Esophagus mucosa (tissue), 1 donor: Measurements from ENCODE around the gene NKX1-1. TPM values are rescaled to one million over a fixed set of nuclear protein-coding genes. Genes with fewer than 3 reads are reported as not detected.

Experiments used
- ATAC-seq: fragments of 200-7000 bp; cut with Tn5 transposase; one replicate; pipeline ENCODE4 v1.9.1; 2020
- total RNA-seq: library from RNA; stranded (reverse); gene quantifications from one replicate; pipeline ENCODE4 v1.2.4, GENCODE V29; 2023
- donor health status: DM: yes; HTN: yes; CAD: no.

Gene NKX1-1
- total RNA-seq, 1 donor from 2014 or later = not detected

DNA sequence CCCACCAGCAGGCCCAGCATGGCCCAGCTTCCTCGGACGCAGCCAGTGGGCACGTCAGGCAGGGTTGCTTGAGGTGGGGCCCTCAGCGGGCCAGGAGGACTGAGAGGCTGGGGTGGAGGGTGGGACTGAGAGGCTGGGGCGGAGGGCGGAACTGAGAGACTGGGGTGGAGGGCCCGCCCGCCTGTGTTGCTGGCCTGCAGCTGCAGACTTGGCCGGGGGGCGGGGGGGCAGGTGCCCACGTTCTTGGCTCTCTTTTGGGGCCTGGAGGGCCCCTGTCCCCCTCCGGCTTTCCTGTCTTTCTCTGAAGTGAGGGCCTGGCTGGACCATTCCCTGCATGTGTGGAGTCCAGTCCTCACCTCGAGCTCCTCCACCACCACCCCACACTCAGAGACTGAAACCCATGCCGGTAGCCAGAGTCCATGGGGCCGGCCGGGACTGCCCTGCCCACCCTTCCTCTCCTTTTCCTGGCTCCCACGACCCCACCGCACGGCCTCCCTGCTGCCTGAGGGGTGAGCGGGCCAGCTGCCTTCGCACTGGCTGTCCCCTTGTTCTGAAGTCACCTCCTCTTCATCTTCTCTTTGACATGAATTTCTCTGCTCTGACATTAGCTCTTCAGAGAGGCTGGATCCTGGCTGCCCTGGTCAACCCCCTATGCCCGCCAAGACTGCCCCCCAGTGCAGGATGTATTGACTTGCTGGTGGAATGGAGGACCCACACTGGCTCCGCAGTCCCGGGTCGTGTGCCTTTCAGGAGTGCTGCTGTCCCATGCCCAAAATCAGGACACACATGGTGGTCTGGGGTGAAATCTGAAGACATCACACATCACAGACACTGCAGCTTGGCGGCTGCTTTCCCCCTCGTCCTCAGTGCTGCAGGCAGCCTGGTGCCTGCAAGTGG is 10.1 kb upstream of the NKX1-1 start:
- no peak for ATAC-seq

- ATAC-seq = no peak
Measured at GRCh38 chr4:1415681-1415981, 9.4 kb upstream of the NKX1-1 start.

- no peak for ATAC-seq
Measured at GRCh38 chr4:1414831-1415680, 8.8 kb upstream of the NKX1-1 start.

GRCh38 chr4:1413687-1414479 is 7.6 kb upstream of the NKX1-1 start:
- ATAC-seq = no peak

DNA sequence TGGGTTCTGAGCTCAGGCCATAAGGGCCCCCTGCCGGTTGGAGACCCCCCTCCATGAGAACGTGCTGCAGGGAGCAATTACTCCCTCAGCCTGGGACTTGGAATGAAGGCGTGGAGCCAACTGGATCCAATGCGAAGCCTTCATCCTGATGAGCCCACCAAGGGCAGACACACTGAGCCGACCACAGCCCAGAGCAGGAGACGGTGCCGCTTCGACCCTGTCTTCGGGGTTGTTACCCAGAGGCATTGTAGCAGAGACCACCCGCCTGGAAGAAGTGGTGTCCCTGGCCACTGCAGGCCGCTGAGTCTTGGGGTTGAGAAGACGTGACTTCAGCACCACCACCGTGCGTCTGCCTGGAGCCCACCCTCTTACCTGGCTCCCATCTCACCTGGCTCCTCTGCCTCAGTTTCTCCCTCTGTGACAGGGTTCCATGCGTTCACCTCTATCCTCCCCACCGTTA is 7.0 kb upstream of the NKX1-1 start:
- no peak for ATAC-seq

DNA sequence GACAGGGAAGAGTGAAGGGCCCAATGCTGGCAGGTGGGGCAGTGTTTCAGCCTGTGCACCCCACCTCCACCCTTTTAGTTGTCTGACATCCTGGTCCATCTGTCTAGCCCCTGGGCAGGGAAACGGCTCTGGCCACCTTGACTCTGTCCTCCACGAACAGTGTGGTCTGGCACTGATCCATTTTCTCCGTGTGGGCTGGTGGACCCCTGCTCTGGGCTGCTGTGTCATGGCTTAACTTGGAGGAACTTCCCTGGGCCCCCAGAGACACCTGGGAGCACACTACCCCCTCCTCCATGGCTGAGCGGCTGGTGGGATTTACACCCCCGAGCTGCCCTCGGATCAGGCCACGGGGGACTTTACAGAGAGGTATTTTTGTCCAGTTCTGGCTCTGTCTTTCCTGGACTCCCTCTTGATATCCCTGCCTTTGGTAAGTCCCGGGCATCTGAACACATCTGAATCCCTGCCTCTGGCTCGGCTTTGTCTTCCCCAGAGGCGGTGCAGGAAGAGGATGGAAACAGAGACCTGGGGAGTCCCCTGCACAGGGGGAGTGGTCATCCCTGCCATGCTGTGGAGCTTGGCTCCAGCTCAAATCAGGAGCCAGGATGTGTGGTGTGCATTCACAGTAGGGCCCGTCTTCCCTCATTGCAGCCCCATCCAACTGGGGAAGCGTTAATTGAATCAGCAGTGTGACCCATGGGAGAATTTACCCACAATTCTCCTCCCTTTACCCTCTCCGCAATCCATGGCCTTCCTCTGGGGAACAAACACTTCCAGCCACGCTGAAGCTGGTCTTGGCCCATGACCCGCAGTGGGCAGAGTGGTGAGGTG is 6.3 kb upstream of the NKX1-1 start:
- ATAC-seq = no peak

GRCh38 chr4:1411436-1412375 is 5.5 kb upstream of the NKX1-1 start:
- no peak for ATAC-seq

DNA sequence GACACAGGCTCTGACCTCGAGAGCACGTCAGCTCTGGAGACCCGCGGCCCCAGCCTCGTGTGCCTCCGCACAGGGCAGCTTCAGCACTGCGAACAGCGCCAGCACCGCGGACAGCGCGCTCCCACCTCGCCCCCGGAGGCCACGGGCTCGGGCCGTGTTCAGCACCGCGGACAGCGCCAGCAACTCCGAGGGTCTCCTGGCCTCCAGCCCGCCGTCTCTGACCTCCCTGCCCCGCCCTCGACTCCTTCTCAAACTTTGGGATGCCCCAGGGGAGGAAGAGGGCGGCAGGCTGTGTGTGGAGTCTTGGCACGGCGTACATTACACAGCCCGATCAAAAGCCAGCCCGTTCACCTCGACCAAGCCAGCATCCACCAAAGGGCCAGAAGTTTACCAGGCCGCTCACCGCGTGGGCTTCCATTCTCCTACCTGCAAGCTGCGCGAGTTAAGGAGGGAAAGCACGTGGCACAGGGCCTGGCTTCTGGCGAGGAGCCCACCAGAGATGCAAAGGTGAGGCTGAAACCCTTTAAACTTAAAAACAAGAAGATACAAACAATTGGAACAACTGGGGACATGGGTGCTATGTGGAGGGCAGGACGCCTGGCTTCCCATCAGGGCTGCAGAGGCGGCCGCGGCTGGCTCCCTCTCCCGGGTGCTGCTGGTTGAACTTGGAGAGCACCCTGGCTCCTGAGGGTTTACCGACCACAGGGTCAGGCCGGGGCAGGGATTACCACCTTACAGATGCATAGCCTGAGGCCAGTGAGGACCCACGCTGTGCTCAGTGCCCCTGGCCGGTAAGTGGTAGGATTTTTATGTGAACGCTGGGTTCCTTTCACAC is 4.5 kb upstream of the NKX1-1 start:
- ATAC-seq = peak; percentile 47

GRCh38 chr4:1409491-1410425 is 3.5 kb upstream of the NKX1-1 start:
- no peak for ATAC-seq

DNA sequence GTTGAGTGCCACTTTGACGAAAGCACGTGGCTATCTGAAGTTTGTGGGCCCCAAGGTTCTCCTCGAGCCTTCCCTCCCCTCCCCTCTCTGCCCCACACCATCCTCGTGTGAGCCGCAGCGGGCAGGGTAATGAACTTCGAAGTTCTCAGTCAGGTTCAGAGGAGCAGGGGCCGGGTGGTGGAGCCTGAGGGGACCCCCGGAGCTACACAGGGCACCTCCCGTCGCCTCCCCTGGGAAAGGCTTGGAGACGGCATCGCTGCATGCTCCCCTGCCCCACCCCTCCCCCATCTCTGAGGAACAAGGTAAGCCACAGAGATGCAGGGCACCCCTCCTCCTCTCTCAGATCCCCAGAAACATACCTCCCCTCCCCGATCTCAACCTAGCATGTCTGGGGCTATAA is 2.8 kb upstream of the NKX1-1 start:
- ATAC-seq = no peak

GRCh38 chr4:1408418-1408817 is 2.2 kb upstream of the NKX1-1 start:
- ATAC-seq = no peak

DNA sequence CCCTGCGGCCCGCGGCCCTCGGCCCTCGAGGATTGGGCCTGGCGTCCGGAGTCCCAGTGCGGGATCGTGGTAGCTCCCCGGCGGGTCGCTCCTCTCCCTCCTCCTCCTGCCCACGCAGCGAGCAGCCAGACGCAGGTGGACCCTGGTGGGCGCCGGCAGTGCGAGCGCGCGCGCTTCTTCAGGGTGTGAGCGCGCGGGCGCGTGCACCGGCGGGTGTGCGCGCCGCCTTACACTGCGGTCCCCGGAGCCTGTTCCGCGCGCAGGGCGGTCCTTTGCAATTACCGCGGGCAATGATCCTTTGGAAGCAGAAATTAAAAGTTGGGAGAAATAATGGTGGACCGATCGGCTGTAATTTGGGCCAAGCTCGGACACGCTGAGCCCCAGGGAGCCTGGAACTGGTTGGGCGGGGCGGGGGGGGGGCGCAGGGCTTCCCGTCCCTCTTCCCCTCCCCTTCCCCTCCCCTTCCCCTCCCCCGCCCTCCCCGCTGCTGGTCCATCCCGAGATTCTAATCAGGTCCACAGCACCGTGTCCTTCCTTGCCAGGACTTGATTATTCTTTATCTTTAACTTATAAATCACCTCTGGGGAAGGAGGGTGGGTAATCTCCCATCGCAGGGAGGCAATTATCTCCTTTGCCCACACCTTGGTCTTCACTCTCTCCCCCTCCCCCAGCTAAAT is 1.6 kb upstream of the NKX1-1 start:
- ATAC-seq = no peak

DNA sequence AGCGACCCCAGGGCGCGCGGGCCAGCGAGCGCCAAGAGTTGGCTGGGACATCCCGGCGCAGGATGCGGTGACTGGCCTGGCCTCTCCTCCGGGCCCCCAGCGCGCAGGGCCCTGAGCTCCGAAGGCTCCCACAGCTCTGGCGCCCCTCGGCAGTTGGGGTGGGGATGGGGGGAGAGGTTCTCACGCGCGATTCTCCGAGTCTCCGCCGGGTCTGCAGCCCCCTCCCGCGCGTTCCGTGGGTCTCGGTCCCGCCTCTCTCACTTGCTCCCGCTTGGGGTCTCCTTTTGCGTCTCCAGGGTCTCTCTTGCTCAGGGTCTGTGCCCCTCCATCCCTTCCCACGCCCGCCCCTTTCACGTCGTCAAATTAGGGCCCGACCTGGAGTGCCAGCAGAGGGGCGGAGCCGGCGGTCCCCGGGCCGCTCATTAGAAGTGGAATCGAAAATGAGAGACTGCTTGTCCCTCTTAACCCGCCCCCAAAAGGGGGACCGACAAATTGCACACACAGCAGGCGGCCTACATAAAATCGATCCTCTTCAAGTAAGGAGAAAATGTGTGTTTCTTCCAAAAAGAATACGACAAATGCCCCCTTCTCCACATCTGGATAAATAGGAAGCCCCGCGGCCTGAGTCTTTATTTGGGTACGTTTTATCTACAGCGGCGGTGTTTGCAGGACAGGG is 877 bp upstream of the NKX1-1 start:
- ATAC-seq = no peak

- no peak for ATAC-seq
Measured at GRCh38 chr4:1405636-1406393, 427 bp downstream of the NKX1-1 start.

DNA sequence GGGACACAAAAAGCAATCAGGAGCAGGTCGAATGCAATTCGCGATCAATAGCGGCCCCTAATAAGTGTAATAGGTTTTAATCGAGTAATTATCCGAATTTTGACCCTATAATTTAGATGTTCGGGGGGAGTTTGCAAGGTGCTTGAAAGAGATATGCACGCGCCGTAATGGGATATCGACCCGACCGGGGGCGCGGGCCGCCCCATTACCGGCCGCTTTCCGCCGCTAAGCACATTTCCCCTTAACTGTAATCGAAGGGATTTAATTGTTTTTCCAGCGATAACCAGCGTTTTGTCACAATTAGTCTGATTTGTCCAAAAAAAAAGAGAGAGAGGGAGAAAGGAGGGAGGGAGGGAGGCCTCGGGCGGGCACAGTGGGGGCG is 997 bp downstream of the NKX1-1 start:
- no peak for ATAC-seq

- ATAC-seq = no peak
Measured at GRCh38 chr4:1404573-1405253, 1.5 kb downstream of the NKX1-1 start.
